Stomach smooth muscle (tissue), 2 donors: ENCODE results near the gene SMPDL3A.

Experiments used
- H3K27ac ChIP-seq: one replicate; pipeline ENCODE4 v1.7.0; 2013; ENCODE audit warnings: mild to moderate bottlenecking, low read length, inconsistent platforms
- H3K27me3 ChIP-seq, 2 donors: one replicate each; pipeline ENCODE4 v1.7.0; 2013; ENCODE audit warnings: low read length in 2 of 2; ENCODE audit not compliant: insufficient read depth in 2 of 2, control insufficient read depth in 1 of 2
- H3K36me3 ChIP-seq, 2 donors: one replicate each; pipeline ENCODE4 v1.7.0; 2013; ENCODE audit warnings: low read length in 2 of 2; ENCODE audit not compliant: control insufficient read depth in 2 of 2, insufficient read depth in 2 of 2
- H3K4me1 ChIP-seq: one replicate; pipeline ENCODE4 v1.7.0; 2013; ENCODE audit warnings: low read length; ENCODE audit not compliant: control insufficient read depth, insufficient read depth
- H3K4me3 ChIP-seq, 2 donors: one replicate each; pipeline ENCODE4 v1.7.0; 2013; ENCODE audit warnings: low read length in 2 of 2
- H3K9ac ChIP-seq, 2 donors: one replicate each; pipeline ENCODE4 v1.7.0; 2013; ENCODE audit warnings: low read length in 2 of 2, mild to moderate bottlenecking in 1 of 2
- H3K9me3 ChIP-seq, 2 donors: one replicate each; pipeline ENCODE4 v1.7.0; 2013; ENCODE audit warnings: low read length in 2 of 2; ENCODE audit not compliant: control insufficient read depth in 2 of 2
- donor health status: healthy.
- donor health status: Pancreatic carcinoma.

SMPDL3A gene

GRCh38 chr6:122778302-122778701 is 10.8 kb upstream of the SMPDL3A start:
- H3K4me1 ChIP-seq = no peaks in the 10 kb centered on the region
- H3K27ac ChIP-seq = no peak overlapping the region
- no peak overlapping the region for H3K9ac ChIP-seq
- H3K36me3 ChIP-seq = no peaks in the 10 kb centered on the region
- H3K4me3 ChIP-seq = no peak overlapping the region
- H3K9me3 ChIP-seq = no peaks in the 10 kb centered on the region
- no peaks in the 10 kb centered on the region for H3K27me3 ChIP-seq

GRCh38 chr6:122778985-122779661 is 9.9 kb upstream of the SMPDL3A start:
- Histone ChIP-seq H3K4me3 (no peak overlapping the region), H3K9ac (no peak overlapping the region), H3K36me3 (no peaks in the 10 kb centered on the region), H3K4me1 (no peaks in the 10 kb centered on the region), H3K27ac (no peak overlapping the region), H3K9me3 (no peaks in the 10 kb centered on the region), H3K27me3 (no peaks in the 10 kb centered on the region)

GRCh38 chr6:122779667-122780066 is 9.4 kb upstream of the SMPDL3A start, which contains the start of gene FABP7:
Gene FABP7 (plus strand): TSS chr6:122779716. CDS start chr6:122779795, 79 bp downstream.
- Histone ChIP-seq H3K9me3 (no peaks in the 10 kb centered on the region), H3K27ac (no peak within 1 kb of the TSS)

GRCh38 chr6:122780114-122780513 is 8.9 kb upstream of the SMPDL3A start:
- Histone ChIP-seq H3K36me3 (no peaks in the 10 kb centered on the region), H3K9me3 (no peaks in the 10 kb centered on the region), H3K27ac (no peak overlapping the region), H3K4me1 (no peaks in the 10 kb centered on the region), H3K4me3 (no peak overlapping the region), H3K27me3 (no peaks in the 10 kb centered on the region), H3K9ac (no peak overlapping the region)

More at GRCh38 chr6:122779667-122780066, 9.4 kb upstream of the SMPDL3A start, which contains the start of gene FABP7:
- H3K4me3 ChIP-seq = no peak within 1 kb of the TSS
- no peak within 1 kb of the TSS for H3K9ac ChIP-seq
- no peaks in the 10 kb centered on the region for H3K36me3 ChIP-seq
- H3K4me1 ChIP-seq = no peaks in the 10 kb centered on the region
- H3K27me3 ChIP-seq = no peaks in the 10 kb centered on the region

GRCh38 chr6:122781716-122782115 is 7.3 kb upstream of the SMPDL3A start:
- Histone ChIP-seq H3K4me1 (no peaks in the 10 kb centered on the region), H3K9me3 (no peaks in the 10 kb centered on the region), H3K27me3 (no peaks in the 10 kb centered on the region), H3K4me3 (no peak overlapping the region), H3K9ac (no peak overlapping the region), H3K27ac (no peak overlapping the region), H3K36me3 (no peaks in the 10 kb centered on the region)

- H3K27me3 ChIP-seq = no peaks in the 10 kb centered on the region
- no peaks in the 10 kb centered on the region for H3K36me3 ChIP-seq
- H3K4me3 ChIP-seq = no peak overlapping the region
- H3K27ac ChIP-seq = no peak overlapping the region
- H3K9me3 ChIP-seq = no peaks in the 10 kb centered on the region
- H3K4me1 ChIP-seq = peaks cover 3% of the 10 kb centered on the region
- H3K9ac ChIP-seq = no peak overlapping the region
Measured at GRCh38 chr6:122783401-122783800, 5.7 kb upstream of the SMPDL3A start.

GRCh38 chr6:122785891-122786290 is 3.2 kb upstream of the SMPDL3A start:
- H3K9me3 ChIP-seq = no peaks in the 10 kb centered on the region
- H3K4me3 ChIP-seq = no peak overlapping the region
- H3K9ac ChIP-seq = no peak overlapping the region
- no peaks in the 10 kb centered on the region for H3K36me3 ChIP-seq
- no peak overlapping the region for H3K27ac ChIP-seq
- peaks cover 11% of the 10 kb centered on the region for H3K4me1 ChIP-seq
- H3K27me3 ChIP-seq = no peaks in the 10 kb centered on the region

GRCh38 chr6:122787721-122788120 is 1.3 kb upstream of the SMPDL3A start:
- Histone ChIP-seq H3K4me1 (peaks cover 11% of the 10 kb centered on the region), H3K36me3 (no peaks in the 10 kb centered on the region), H3K27me3 (no peaks in the 10 kb centered on the region), H3K9me3 (no peaks in the 10 kb centered on the region), H3K4me3 (no peak overlapping the region), H3K27ac (no peak overlapping the region), H3K9ac (no peak overlapping the region)

GRCh38 chr6:122788208-122788607 is 850 bp upstream of the SMPDL3A start:
- H3K9ac ChIP-seq = peak overlapping the region in 1 of 2 donors; percentile 93
- H3K4me1 ChIP-seq = peaks cover 11% of the 10 kb centered on the region
- H3K9me3 ChIP-seq = no peaks in the 10 kb centered on the region
- no peak overlapping the region for H3K4me3 ChIP-seq
- no peak overlapping the region for H3K27ac ChIP-seq
- H3K36me3 ChIP-seq = no peaks in the 10 kb centered on the region
- no peaks in the 10 kb centered on the region for H3K27me3 ChIP-seq

- H3K27me3 ChIP-seq = no peaks in the 10 kb centered on the region
- H3K36me3 ChIP-seq = no peaks in the 10 kb centered on the region
- peaks cover 11% of the 10 kb centered on the region for H3K4me1 ChIP-seq
- peak overlapping the region; percentile 85 for H3K27ac ChIP-seq
- peak overlapping the region; percentile 82 to 93 for H3K9ac ChIP-seq
- H3K4me3 ChIP-seq = peak overlapping the region; percentile 93 to 96
- no peaks in the 10 kb centered on the region for H3K9me3 ChIP-seq
Measured at GRCh38 chr6:122788663-122789181, 336 bp upstream of the SMPDL3A start.

GRCh38 chr6:122790028-122790422 is 967 bp downstream of the SMPDL3A start:
- Histone ChIP-seq H3K4me3 (peak overlapping the region; percentile 93 to 96), H3K27ac (peak overlapping the region; percentile 85), H3K9me3 (no peaks in the 10 kb centered on the region), H3K4me1 (peaks cover 11% of the 10 kb centered on the region), H3K9ac (peak overlapping the region; percentile 82 to 93), H3K36me3 (no peaks in the 10 kb centered on the region), H3K27me3 (no peaks in the 10 kb centered on the region)
